CD4-positive, alpha-beta T cell treated with Interleukin-6 for 4 hours (primary cell): ENCODE measurements around the gene STIM2.
"Not testable (repeated sequence)": the region's sequence is repeated elsewhere in the genome, so short reads cannot be mapped to it uniquely, and the experiment has no call there.

Source experiments
- DNase-seq: peaks from one replicate; pipeline ENCODE4 v3.0.0-alpha.2; 2020; ENCODE audit warnings: mixed read lengths

The STIM2 gene

DNA sequence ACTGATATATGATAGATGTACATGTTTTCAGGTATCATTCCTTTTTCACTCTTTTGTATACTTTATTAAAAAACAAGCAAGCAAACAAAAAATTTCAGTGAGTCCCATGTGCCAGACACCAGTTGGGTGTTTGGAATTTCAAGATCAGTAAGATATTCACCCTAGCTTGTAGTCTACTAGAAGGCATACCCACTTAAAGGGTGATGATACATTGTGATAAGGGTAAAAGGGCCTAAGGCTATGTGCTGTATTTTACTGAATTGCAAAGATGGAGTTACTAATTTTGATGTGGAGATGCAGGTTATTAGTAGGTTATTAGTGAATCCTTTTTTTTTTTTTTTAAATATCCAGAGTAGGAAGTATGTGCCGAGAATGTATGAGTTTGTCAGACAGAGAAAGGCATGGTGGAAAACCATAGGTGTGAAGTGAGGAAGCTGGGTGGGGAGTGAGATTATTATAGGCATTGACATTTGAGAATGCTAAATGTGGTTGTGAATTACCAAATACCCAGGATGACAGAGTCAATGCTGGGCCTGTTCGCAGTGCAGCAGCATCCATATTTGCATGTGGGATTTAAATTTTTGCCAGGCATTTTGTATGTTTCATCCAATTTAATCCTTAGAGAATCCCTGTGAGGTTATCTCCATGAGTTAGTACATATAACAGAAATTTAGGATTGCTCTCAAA lies 10.1 kb downstream of the STIM2 start:
- no peak for DNase-seq

DNA sequence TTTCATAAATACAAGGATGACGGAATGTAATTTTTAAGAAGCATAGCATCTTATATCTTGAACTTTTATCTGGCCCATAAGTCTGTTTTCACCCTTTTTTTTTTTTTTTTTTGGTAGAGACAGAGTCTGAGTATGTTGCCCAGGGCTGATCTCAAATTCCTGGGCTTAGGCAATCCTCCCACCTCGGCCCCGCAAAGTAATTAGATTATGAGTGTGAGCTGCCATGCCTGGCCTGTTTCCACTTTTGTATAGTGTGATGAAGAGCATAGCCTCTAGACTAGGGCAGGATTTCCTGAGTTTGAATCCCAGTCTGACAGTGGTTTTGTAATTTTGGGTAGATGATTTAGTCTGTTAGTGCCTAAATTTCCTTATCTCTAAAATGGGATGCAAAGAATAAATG lies 11.0 kb downstream of the STIM2 start:
- no peak for DNase-seq

DNA sequence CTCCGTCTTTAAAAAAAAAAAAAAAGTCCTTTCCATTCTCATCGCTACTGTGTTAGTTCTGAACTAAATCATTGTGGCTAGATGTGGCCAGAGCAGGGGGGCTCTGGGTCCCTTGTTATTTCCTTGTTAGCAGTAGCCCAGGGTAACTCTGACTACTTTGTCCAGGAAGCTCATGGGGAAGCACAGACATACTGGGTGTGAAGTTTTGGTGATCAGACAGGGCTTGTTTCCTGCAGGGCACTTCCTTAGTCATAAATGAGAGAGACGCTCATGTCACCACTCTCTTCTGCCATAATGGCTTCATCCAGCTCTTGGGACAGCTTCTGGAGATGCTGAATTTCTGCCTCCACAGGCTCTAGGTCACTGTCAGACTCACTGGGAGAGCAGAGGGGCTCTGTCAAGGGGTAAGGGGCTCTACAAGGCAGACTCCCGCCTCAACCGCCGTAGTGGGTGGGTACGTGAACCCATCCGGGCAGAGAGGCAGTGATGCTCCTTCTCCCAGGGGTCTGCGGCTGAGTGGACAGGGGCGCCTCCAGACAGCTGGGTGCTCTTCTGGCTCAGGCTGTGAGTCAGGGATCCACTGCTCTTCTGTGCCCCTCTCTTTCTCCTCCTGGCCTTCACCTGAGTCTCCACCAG lies 12.9 kb downstream of the STIM2 start:
- peak; percentile 58 for DNase-seq

DNA sequence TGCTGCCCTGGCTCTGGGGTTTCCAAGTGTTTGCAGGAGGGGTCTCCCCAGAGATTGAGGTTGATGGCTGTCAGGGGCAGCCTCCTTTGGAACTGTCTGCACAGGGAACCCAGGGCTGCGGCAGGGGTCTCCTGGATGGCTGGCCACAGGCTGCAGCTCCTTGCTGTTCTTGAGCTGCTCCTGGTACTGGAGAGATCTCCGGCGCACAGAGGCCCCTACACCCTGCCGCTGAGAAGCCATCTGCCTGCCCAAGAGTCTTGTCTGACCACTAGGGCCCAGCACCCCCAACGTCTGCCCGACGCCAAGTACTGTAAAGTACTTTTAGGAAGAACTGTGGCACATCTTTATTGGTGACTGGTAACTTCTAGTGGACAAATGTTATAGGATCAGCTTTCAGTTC lies 13.5 kb downstream of the STIM2 start:
- no peak for DNase-seq

DNA sequence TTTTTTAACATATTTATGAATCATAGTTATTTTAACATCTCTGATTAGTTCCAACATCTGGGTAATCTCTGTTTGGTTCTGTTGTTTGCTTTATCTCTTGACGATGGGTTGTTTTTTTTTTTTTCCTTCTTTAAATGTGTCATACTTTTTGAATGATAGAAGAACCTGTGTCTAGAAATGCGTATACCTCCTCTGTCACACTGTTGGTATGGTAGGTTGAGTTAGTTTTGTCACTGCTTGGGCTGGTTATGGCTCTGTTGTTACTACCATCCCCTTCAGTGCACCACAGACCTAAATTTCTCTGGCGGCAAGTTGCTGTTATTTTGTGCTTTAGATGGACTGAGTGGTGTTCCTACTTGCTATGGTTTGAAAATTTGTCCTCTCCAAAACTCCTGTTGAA lies 16.8 kb downstream of the STIM2 start:
- DNase-seq = no peak

DNA sequence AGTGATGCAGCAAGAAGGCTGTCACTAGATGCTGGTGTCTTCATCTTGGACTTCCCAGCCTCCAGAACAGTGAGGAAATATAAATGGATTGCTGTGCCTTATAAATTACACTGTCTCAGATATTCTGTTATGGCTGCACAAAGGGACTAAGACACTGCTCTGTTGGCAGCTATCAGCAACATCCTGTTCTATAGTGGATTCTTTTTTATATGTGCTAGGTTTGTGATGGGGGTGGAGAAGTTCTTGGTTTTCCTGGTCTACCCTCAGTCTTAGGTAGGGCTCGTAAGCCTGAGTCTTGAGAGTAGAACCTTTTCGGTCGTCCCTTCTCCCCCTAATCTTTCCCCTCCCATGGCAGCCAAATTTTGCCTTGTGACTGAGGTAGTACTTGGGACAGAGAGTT lies 17.3 kb downstream of the STIM2 start:
- DNase-seq = no peak

DNA sequence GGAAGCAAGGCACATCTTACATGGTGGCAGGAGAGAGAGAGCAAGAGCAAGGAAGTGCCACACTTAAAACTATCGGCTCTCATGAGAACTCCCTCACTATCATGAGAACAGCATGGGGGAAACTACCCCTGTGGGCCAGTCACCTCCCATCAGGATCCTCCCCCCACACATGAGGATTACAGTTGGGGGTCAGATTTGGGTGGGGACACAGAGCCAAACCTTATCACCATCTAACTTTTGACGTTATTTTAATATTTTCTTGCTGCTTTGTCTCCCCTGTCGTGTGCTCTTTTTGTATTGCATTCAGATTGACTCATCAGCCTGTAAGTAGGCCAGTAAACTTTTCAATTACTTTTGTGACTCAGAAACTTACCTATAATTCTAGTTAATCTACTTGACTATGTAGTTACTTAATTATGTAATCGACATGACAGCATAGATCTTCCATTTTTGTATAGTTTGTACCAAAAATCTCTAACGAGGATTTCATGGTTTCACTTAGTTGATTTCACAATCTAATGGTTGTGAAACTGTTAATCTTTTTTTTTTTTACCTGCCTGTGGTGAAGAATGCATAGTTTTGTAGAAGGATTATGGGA lies 18.3 kb downstream of the STIM2 start:
- no peak for DNase-seq

DNA sequence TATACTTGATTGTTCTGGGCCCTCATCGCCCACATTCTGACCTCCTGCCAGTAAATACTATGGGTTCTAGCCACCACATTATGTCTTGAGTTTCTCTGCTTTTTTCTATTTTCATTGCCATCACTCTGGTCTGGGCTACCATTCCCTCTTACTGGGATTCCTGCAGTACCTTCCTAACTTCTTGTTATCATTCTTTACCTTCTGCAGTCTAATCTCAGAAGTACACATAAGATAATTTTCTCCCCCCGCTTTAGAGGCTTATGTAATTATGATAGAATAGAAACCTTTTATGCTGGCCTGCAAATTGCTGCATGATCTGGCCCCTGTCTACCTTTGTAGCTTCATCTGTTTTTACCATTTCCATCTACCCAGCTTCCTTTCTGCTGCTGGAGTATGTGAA lies 19.2 kb downstream of the STIM2 start:
- DNase-seq = no peak

DNA sequence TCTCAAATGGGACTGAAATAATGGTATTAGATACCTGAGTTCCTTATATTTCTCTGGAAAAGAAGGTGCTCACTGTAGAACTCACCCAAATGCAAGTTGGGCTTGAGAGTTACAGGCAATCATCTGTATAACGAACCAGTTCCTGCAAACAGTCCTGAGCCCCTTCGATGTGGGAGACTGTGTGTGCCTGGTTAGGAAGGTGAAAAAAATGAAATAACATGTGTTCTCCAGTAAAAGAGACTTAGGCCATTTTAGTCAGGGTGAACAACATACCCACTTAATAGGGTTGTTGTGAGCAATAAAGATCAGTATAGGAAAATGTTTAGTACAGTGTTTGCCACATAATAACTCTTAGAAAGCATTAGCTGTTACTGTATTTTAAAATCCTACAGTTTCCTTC lies 23.4 kb downstream of the STIM2 start:
- DNase-seq = no peak

DNA sequence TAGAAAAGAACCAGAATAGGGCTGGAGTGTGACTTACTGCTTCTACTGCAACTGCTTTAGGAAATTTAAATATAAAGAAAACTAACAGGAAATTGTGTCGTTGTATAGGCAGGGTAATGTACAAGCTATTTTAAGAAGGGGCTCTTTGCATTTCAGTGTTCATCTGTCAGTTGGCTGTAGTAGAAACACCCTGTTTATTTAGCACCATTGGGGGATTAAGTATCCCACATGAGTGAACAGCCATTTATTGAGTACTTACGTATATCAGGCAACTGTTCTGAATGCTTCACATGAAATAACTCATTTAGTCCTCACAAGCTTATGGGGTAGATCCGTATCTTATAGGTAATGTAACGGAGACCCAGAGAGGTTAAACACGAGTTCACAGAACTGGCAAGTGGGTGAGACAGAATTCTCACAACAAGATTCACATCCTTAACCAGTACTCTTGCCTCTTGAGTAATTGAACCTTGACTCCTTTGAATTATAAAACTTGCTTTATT lies 23.9 kb downstream of the STIM2 start:
- no peak for DNase-seq

DNA sequence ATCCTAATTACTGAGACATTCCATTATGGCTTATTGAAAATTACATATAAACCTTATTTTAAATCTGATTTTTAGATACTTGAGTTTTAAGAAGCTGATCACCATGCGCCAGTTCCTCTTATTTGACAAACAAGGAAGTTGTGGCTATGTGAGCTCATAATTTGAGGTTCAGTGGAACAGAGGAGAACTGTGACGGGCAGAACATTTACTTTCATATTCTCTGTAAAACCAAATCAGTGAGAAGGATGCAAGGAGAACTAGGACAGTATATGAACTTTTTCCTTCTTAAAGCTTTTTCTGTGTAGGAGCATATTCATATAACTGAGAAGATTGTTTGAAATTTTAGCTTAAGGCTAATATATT lies 25.3 kb downstream of the STIM2 start:
- peak; percentile 46 for DNase-seq

DNA sequence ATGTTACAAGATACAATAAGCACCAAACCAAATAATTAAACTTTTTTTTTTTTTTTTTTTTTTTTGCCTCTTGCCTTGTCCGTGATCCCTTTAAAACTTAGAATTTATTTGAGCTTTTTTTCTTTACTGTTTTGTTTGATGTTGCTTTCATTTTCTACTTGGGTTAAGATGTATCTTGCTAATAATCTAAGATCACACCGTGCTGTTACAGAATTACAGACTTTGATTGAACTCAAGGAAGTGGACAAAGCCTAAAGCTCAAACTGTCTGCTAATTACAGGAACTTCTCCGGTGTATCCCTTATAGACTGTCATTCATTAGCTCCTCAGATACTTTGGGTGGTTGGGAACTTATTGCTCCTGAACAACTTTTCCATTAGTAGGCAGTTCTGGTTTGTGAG lies 26.5 kb downstream of the STIM2 start:
- no peak for DNase-seq

DNA sequence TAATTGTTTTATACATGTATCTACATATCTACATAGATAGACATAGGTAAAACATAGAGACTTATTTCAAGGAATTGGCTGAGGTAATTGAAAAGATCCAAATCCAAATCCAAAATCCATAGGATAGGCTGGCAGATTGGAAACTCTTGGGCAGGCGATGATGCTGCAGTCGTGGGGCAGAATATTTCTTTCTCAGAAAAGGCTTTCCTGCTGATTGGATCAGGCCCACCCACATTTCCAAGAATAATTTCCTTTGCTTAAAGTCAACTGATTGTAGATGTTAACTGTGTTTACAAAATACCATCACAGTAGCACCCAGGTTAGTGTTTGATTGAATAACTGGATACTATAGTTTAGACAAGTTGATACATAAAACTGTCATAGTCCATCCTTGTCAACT lies 27.2 kb downstream of the STIM2 start:
- DNase-seq = no peak

DNA sequence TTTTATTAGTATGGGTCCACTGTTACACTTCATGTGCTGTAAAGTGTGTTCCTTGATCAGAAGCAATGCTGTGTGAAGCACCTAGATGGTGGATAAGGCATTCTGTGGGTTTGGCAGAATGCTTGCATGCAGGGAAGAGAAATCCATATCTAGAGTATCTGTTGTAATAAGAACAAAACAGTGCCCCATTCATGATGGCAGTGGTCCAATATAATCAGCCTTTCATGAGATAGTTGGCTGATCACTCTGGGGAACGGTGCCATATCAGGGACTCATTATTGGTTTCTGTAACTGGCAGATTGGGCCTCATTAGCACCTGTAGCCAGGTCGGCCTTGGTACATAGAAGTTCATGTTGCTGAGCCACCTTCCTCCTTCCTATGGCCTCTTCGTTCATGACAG lies 28.7 kb downstream of the STIM2 start:
- no peak for DNase-seq

DNA sequence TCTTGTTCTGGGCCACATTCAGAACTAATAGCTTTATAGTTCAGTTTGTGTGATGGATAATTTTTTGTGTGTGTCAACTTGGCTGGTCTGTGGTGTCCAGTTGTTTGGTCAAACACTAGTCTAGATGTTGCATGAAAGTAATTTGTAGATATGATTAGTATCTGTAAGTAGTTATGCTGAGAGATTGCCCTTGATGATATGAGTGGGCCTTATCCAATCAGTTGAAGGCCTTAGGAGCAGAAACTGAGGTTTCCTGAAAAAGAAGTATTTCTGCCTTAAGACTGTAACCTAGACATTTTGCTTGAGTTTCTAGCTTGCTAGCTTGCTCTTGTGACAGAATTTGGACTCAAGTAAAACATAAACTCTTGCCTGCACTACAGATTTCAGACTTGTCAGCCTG lies 30.4 kb downstream of the STIM2 start:
- DNase-seq = no peak

DNA sequence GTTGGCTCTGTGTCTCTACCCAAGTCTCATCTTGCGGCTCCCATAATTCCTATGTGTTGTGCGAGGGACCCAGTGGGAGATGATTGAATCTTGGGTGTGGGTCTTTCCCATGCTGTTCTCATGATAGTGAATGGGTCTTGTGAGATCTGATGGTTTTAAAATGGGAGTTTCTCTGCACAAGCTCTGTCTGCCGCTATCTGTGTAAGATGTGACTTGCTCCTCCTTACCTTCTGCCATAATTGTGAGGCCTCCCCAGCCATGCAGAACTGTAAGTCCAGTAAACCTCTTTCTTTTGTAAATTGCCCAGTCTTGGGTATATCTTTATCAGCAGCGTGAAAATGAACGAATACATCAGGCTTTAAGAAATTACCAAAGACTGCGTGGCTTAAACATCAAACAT lies 31.2 kb downstream of the STIM2 start:
- DNase-seq = no peak

DNA sequence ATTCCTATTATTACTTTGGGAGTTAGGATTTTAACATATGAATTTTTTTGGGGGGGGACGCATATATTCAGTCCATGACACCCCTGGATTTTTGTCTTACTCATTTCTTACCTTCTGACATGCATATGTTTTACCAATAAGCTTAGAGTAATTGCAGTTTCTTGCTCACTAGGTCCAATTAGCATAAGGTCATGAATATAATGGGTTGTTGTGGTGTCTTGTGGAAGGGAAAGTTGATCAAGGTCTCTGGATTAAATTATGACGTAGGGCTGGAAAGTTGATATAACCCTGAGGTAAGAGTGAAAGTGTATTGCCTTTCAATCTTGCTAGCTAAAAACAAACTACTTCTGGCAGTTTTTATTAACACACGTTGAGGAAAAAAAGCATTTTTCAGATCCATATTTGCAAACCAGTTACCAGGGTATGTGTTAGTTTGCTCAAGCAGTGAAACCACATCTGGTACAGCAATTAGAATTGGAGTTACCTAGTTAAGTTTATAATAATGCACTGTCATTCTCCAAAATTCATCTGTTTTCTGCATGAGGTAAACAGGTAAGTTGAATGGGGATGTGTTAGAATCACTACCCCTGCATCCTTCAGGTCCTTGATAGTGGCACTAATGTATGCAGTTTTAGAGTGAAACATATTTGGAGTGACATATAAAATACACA lies 32.0 kb downstream of the STIM2 start:
- no peak for DNase-seq

DNA sequence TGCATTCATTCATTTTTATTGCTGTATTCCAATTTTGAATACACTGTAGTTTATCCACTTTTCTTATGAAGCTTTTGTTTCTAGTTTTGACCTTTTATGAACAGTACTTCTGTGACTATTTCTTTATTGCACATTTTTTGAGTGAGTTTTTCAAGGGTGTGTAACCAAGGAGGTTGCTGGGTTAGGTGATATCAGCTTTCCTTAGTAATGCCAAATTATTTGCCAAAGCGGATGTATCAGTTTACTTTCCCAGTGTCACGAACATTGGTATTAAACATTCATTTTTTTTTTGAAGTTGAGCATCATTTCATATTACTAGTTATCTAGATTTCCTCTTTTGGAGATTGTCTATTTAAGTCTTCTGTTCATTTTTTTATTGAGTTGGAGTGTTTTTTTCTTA lies 32.9 kb downstream of the STIM2 start:
- no peak for DNase-seq

DNA sequence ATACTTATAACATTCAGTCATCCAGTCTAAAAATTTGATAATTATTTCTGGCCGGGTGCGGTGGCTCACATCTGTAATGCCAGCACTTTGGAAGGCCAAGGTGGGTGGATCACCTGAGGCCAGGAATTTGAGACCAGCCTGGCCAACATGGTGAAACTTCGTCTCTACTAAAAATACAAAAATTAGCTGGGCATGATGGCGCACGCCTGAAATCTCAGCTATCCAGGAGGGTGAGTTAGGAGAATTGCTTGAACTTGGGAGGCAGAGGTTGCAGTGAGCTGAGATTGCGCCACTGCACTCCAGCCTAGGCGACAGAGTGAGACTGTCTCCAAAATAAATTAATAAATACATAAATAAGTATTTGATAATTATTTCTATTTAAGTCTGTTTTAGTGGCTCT lies 34.2 kb downstream of the STIM2 start:
- not testable (repeated sequence) for DNase-seq

DNA sequence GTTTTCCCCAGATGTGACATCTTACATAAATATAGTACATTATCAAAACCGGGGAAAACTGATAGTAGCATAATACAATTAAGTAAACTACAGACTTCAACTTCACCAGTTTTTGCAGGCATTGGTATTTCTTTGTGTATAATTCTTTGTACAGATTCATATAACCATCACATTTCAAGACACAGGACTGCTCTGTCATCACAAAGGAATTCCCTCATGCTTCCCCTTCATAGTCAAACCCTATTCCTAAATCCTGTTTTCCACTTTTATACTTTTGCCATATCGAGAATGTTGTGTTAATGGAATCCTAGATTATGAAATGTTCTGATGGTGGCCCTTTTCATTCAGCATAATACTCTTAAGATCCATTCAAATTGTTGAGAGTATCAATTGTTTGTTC lies 36.0 kb downstream of the STIM2 start:
- DNase-seq = no peak

DNA sequence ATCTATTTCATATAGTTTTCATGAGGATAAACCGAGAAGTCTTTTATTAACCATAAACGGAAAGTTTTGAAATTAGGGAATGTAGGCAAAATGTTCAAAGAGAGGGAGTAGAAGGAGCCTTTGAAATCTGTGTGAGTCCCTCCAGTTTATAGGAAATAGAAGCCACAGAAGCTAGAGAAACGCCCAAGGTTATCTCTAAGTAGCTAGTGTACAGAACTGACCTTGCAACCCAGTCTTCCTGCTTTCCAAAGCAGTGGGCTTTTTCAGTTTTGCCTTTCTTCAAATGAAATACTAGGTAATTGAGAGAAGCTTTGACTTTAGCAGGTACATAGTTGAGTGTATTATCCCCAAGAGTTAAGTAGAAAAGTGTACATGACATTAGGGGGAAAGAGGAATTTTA lies 39.4 kb downstream of the STIM2 start:
- DNase-seq = no peak

DNA sequence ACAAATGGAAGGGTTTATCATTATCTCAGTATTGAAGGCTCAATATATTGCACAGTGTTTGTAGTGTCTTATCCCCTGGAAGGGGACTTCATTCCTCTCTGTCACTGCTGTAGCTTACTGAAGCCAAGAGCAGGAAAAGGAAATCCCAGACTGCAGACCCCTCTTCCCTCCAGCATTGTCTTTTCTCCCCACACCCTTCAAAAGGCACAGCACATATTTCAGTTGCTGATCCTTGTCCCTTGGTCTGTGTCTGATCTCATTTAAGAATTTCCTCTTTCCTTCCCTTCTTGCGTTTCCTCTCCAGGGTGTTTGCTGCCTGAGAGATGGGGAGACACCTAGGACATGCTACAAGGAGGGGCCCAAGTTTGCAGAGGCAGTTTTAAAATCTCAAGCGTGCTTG lies 40.1 kb downstream of the STIM2 start:
- no peak for DNase-seq

DNA sequence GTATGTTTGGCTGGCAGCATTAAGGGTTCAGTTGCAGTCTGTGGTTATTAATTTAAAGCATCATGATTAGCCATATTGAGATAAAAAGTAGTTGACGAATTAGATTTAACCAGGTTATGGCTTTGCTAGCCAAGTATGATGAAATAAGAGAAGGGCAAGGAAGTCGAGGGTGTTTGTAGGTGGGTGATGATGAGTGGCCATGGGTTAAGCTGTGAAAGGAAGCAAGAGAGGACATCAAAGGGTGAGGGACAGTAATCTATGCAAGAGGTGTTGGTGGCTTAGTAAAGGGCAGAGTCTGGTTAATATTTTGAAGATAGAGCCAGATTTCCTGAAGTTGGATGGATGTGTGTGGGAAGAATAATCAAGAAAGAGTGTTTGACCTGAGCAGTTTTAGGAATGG lies 44.5 kb downstream of the STIM2 start:
- no peak for DNase-seq
